ENCODE measurements around the gene SLC49A4.

The SLC49A4 gene

DNA sequence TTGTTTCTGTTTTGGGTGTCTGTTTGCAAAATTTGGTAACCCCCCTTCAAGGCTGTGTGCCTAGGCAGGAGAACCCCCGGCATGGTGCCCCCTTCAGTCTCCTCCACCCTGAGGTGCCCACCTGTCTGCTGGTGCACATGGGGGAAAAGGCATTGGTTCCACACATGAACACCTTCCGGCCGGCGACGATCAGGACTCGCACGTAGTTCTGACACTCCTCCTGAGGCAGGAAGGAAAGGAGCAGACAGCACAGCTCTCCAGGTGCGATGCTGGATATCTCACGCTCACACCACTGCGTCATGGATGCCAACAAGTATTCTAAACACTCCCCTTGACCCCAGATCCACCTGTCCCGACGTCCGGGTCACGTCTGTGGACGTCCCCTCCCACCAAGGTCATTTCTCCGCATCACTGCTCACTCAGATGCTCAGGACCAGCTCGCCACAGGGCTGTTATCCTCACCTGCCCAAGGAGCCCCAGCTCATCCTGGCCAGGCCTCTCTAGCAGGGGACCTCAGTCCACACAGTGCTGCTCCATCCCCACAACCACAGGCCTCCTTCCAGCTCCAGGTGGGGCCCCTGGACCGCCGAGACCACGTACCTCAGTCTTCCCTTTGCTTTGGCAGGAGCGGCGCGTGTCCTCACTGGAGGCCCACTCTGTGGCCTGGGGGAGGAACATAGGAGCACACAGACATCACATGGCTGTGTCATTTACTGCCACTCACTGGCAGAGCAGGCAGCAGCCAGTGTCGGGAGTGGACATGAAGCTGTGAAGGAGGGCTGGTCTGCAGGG lies 133.7 kb downstream of the SLC49A4 start:
- DNase-seq (ENCODE audit: low read depth, low spot score), result no peak

DNA sequence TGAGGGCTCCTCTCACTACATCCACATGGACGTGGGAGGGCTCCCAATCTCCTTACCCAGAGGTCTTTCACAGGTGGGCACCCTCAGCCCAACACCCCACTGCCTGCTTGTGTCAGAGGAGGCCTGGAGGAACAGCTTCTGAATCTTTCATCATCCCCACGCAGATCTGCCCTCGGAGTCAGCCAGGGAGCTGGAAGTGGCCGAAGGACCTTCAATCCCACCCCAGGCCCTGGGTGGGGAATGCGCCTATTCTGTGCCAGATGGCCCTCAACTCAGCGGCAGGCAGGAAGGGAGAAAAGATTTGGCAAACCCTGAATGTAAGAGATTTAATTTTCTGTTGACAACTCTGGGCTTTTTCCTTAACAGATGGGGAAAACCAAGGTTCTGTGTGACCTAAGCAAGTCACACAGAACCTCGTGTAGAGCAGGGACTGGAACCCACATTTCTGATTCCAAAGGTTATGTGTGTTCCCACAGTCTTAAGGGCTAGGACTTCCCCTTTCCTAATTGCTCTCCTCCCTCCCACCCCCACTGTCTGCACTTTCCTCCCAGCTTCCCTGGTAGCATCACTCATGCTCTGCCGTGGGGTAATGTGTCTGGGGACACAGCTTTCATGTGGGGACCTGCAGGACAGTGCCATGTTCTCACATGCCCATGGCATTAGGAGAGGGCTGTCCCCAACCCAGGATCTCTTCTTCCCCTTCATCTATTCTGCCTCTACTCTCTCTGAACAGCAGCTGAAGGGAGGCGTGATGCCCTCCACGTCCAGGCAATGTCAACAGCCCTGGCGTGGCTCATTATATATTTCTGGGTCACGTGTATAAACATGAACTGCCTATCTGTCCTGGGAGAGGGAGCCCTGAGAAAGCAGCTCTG lies 134.6 kb downstream of the SLC49A4 start:
- no peak for DNase-seq (ENCODE audit: low read depth, low spot score)

DNA sequence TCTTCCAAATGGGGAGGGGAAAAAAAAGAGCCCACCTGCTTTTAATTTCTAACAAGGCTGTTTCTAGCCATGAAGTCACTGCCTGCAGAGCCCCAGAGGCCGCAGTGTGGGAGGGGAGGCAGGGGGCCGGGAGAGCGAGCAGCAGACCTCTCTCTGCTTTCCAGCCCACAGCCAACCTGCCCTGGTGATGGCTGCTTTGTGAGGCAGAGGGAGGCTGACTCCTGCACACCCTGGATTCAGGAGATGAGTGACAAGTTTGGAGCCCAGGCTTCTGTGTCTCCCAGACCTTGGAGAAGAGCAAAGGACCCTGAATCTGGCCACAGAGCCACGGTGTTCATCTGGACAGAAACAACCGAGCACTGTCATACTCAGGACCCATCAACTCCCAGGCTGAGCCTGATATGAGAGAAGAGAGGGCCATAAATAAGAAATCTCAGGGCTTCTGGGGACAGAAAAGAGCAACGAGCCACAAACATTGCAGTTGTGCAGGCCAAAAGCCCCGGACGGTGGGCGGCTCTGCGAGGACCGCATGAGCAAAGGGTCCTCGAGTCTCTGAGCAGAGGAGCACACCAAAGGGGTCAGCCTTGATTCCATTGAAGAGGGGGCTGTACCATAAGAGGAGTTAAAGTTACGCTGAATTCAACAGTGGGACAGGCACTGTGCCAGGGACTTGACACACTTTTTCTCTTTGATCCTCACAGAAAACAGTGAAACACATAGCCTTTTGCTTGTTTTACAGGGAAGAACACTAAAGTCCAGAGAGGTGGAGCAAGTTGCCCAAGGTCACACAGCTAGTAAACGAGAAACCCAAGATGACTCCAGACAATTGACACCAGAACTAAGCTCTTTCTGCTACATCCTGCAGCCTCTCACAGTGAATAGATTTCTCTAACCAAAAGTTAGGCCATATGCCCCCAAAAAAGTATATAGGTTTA lies 135.5 kb downstream of the SLC49A4 start:
- no peak for DNase-seq (ENCODE audit: low read depth, low spot score)
